Smooth muscle cell (in vitro differentiated cells): Measurements from ENCODE around the gene FBN3. TPM values are rescaled to one million over a fixed set of nuclear protein-coding genes. Genes with fewer than 3 reads are reported as not detected.

ENCODE experiments used
- DNase-seq: peaks from one replicate; lab custom pipeline; 2025; ENCODE audit not compliant: unreplicated experiment; lab: John Stamatoyannopoulos, UW
- H2AFZ ChIP-seq: fragments of 200-600 bp; sonication (generic); 2 replicates; pipeline ENCODE4 v1.6.0; 2016; ENCODE audit warnings: antibody characterized with exemption, low read depth, mild to moderate bottlenecking
- H3F3A ChIP-seq: fragments of 200-600 bp; sonication (generic); 2 replicates; pipeline ENCODE4 v1.6.0; 2017; ENCODE audit warnings: antibody characterized with exemption, low read depth
- H3K27ac ChIP-seq: fragments of 200-600 bp; sonication (generic); 2 replicates; pipeline ENCODE4 v1.5.1; 2016; ENCODE audit warnings: low read depth, mild to moderate bottlenecking
- H3K27me3 ChIP-seq: fragments of 200-600 bp; sonication (generic); 2 replicates; pipeline ENCODE4 v1.6.1; 2016; ENCODE audit warnings: low read depth, mild to moderate bottlenecking
- H3K36me3 ChIP-seq: fragments of 200-600 bp; sonication (generic); 2 replicates; pipeline ENCODE4 v1.5.1; 2016; ENCODE audit warnings: low read depth
- H3K4me1 ChIP-seq: fragments of 200-600 bp; sonication (generic); 2 replicates; pipeline ENCODE4 v1.5.1; 2016; ENCODE audit warnings: low read depth
- H3K4me2 ChIP-seq: fragments of 200-600 bp; sonication (generic); 2 replicates; pipeline ENCODE4 v1.6.0; 2016; ENCODE audit warnings: mild to moderate bottlenecking
- H3K4me3 ChIP-seq: fragments of 200-600 bp; sonication (generic); 2 replicates; pipeline ENCODE4 v1.5.1; 2016; ENCODE audit warnings: mild to moderate bottlenecking
- H3K79me2 ChIP-seq: fragments of 200-600 bp; sonication (generic); 2 replicates; pipeline ENCODE4 v1.6.0; 2016; ENCODE audit warnings: low read depth, mild to moderate bottlenecking
- H3K9ac ChIP-seq: fragments of 200-600 bp; sonication (generic); 2 replicates; pipeline ENCODE4 v1.6.0; 2016; ENCODE audit warnings: low read depth
- H3K9me3 ChIP-seq: fragments of 200-600 bp; sonication (generic); replicated peaks from 2 replicates; pipeline ENCODE4 v1.5.1; 2016; ENCODE audit warnings: low read depth
- H4K20me1 ChIP-seq: fragments of 200-600 bp; sonication (generic); 2 replicates; pipeline ENCODE4 v1.6.0; 2016; ENCODE audit warnings: low read depth
- WGBS: methylation state at CpG from one replicate; pipeline ENCODE4 v1.1.7; 2016; ENCODE audit warnings: low lambda C conversion rate; 5-methylcytosine and 5-hydroxymethylcytosine counted together
- polyA plus RNA-seq: library from polyadenylated mRNA; unstranded; fragments of >200 nt; fragmentation: Nextera tagmentation; extraction: Ambion mirVana; gene quantifications from 2 replicates; pipeline ENCODE4 v1.2.1, GENCODE V29; 2016
- total RNA-seq: library from RNA; depleted of rRNA; stranded (reverse); fragments of >200 nt; gene quantifications from 2 replicates; pipeline ENCODE4 v1.2.3, GENCODE V29; 2014
- TF ChIP-seq, protein P1 (sequence below): fragments of 200-600 bp; sonication (generic); IDR thresholded peaks from 2 replicates; pipeline ENCODE4 v1.5.1; 2017; ENCODE audit warnings: borderline replicate concordance, mild to moderate bottlenecking, antibody characterized with exemption; ENCODE audit not compliant: insufficient read depth, poor library complexity, severe bottlenecking

Gene FBN3
- total and polyA plus RNA-seq, 2 experiments from 2014 or later = not detected

DNA sequence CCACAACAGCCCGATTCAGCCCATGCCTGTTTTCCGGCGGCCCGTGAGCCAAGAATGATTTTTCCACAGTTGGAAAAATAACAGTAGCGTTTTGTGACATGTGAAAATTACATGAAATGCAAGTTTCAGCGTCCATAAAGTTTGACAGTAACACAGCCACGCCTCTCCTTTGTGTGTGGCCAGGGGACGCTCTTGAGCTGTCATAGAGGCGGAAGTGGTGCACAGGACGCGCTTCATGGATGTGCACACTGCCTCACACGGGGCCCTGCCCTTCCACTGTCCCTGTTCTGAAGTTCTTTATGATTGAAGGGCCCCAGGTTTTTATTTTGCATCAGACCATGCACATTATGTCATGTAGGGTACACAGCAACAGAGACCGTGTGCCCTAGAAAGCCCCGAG lies 131.6 kb downstream of the FBN3 start:
- H3K27ac ChIP-seq = no peak overlapping the region
- H3K4me3 ChIP-seq = no peak overlapping the region
- no peaks in the 10 kb centered on the region for H3F3A ChIP-seq
- H3K27me3 ChIP-seq = no peaks in the 10 kb centered on the region
- DNase-seq = no peak
- no peaks in the 10 kb centered on the region for H3K9me3 ChIP-seq
- no peaks in the 10 kb centered on the region for H4K20me1 ChIP-seq
- TF ChIP-seq, protein P1, sequence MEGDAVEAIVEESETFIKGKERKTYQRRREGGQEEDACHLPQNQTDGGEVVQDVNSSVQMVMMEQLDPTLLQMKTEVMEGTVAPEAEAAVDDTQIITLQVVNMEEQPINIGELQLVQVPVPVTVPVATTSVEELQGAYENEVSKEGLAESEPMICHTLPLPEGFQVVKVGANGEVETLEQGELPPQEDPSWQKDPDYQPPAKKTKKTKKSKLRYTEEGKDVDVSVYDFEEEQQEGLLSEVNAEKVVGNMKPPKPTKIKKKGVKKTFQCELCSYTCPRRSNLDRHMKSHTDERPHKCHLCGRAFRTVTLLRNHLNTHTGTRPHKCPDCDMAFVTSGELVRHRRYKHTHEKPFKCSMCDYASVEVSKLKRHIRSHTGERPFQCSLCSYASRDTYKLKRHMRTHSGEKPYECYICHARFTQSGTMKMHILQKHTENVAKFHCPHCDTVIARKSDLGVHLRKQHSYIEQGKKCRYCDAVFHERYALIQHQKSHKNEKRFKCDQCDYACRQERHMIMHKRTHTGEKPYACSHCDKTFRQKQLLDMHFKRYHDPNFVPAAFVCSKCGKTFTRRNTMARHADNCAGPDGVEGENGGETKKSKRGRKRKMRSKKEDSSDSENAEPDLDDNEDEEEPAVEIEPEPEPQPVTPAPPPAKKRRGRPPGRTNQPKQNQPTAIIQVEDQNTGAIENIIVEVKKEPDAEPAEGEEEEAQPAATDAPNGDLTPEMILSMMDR = no peak
- H3K4me2 ChIP-seq = no peak overlapping the region
- 85% methylated on average over 14 of the region's 14 CpGs for WGBS
- H3K79me2 ChIP-seq = no peaks in the 10 kb centered on the region
- H3K36me3 ChIP-seq = no peaks in the 10 kb centered on the region
- H3K9ac ChIP-seq = no peak overlapping the region
- H3K4me1 ChIP-seq = no peaks in the 10 kb centered on the region
- no peak overlapping the region for H2AFZ ChIP-seq

Other genes with a start within 250 kb of the FBN3 start
- gene MAP2K7, start 245.7 kb downstream of the FBN3 start, total RNA-seq = 6.7 and 8.2 TPM in 2 replicates
- gene MAP2K7, start 245.7 kb downstream of the FBN3 start, polyA plus RNA-seq = 9.2 and 13.1 TPM in 2 replicates
- gene TGFBR3L, start 234.8 kb downstream of the FBN3 start, total RNA-seq = 18.7 and 20.7 TPM in 2 replicates
- gene TGFBR3L, start 234.8 kb downstream of the FBN3 start, polyA plus RNA-seq = 44.0 and 46.6 TPM in 2 replicates
- gene SNAPC2, start 229.3 kb downstream of the FBN3 start, total RNA-seq = 9.5 and 18.2 TPM in 2 replicates
- 35.0 and 35.3 TPM in 2 replicates for gene SNAPC2, start 229.3 kb downstream of the FBN3 start, polyA plus RNA-seq
- 4.8 and 6.0 TPM in 2 replicates for gene CTXN1, start 223.5 kb downstream of the FBN3 start, total RNA-seq
- 25.4 and 26.0 TPM in 2 replicates for gene CTXN1, start 223.5 kb downstream of the FBN3 start, polyA plus RNA-seq
- 25.1 and 27.1 TPM in 2 replicates for gene TIMM44, start 205.9 kb downstream of the FBN3 start, total RNA-seq
- gene TIMM44, start 205.9 kb downstream of the FBN3 start, polyA plus RNA-seq = 21.8 and 39.3 TPM in 2 replicates
- 32.8 and 47.9 TPM in 2 replicates for gene ELAVL1, start 144.0 kb downstream of the FBN3 start, total RNA-seq
- 90.7 and 91.6 TPM in 2 replicates for gene ELAVL1, start 144.0 kb downstream of the FBN3 start, polyA plus RNA-seq
- gene CCL25, start 96.8 kb downstream of the FBN3 start, total RNA-seq = not detected in 2 replicates
- 0.91 TPM in 1 of 2 replicates, not detected in the other for gene CCL25, start 96.8 kb downstream of the FBN3 start, polyA plus RNA-seq
- 14.7 and 19.9 TPM in 2 replicates for gene CERS4, start 59.8 kb upstream of the FBN3 start, total RNA-seq
- 20.9 and 27.0 TPM in 2 replicates for gene CERS4, start 59.8 kb upstream of the FBN3 start, polyA plus RNA-seq
- 23.8 and 25.3 TPM in 2 replicates for gene CD320, start 158.8 kb upstream of the FBN3 start, total RNA-seq
- gene CD320, start 158.8 kb upstream of the FBN3 start, polyA plus RNA-seq = 42.7 and 55.4 TPM in 2 replicates
- 17.3 and 19.4 TPM in 2 replicates for gene NDUFA7, start 171.8 kb upstream of the FBN3 start, total RNA-seq
- 80.4 and 103 TPM in 2 replicates for gene NDUFA7, start 171.8 kb upstream of the FBN3 start, polyA plus RNA-seq
- 212 and 236 TPM in 2 replicates for gene RPS28, start 171.9 kb upstream of the FBN3 start, total RNA-seq
- gene RPS28, start 171.9 kb upstream of the FBN3 start, polyA plus RNA-seq = 574 and 669 TPM in 2 replicates
- 0.40 and 1.2 TPM in 2 replicates for gene KANK3, start 193.7 kb upstream of the FBN3 start, total RNA-seq
- 1.3 and 2.4 TPM in 2 replicates for gene KANK3, start 193.7 kb upstream of the FBN3 start, polyA plus RNA-seq
- 9.4 and 10.2 TPM in 2 replicates for gene ANGPTL4, start 214.6 kb upstream of the FBN3 start, total RNA-seq
- gene ANGPTL4, start 214.6 kb upstream of the FBN3 start, polyA plus RNA-seq = 18.7 and 23.9 TPM in 2 replicates
- 12.9 and 28.9 TPM in 2 replicates for gene RAB11B, start 240.8 kb upstream of the FBN3 start, total RNA-seq
- gene RAB11B, start 240.8 kb upstream of the FBN3 start, polyA plus RNA-seq = 137 and 148 TPM in 2 replicates